CD4-positive, alpha-beta memory T cell (primary cell): ENCODE data around the gene FLYWCH1. TPM values are rescaled to one million over a fixed set of nuclear protein-coding genes. Genes with fewer than 3 reads are reported as not detected.

Experiments used
- CTCF ChIA-PET: fragments of 350-600 bp; sonication (Branson Sonifier 250); formaldehyde crosslinking; loops from one replicate; lab custom pipeline; 2021; ENCODE audit warnings: inconsistent platforms; ENCODE audit not compliant: partially characterized antibody; lab: Charles Lee
- POLR2A ChIA-PET: fragments of 350-600 bp; sonication (Branson Sonifier 250); formaldehyde crosslinking; loops from one replicate; lab custom pipeline; 2021; ENCODE audit not compliant: partially characterized antibody; lab: Charles Lee
- DNase-seq, 5 donors: peaks; one replicate each; pipeline versions ENCODE4 v3.0.0 to v3.0.0-alpha.2; 2020 to 2022; ENCODE audit warnings: mixed read lengths in 1 of 5
- H3K27ac ChIP-seq: one replicate; pipeline ENCODE4 v1.7.0; 2013; ENCODE audit warnings: low read depth, low read length
- H3K27me3 ChIP-seq: 2 replicates; pipeline ENCODE4 v1.7.0; 2013; ENCODE audit warnings: mild to moderate bottlenecking, low read length, moderate library complexity; ENCODE audit not compliant: insufficient read depth
- H3K36me3 ChIP-seq: 2 replicates; pipeline ENCODE4 v1.7.0; 2013; ENCODE audit warnings: mild to moderate bottlenecking, low read length, moderate library complexity; ENCODE audit not compliant: insufficient read depth
- H3K4me1 ChIP-seq: 2 replicates; pipeline ENCODE4 v1.7.0; 2013; ENCODE audit warnings: mild to moderate bottlenecking, low read length, moderate library complexity; ENCODE audit not compliant: insufficient read depth
- H3K4me3 ChIP-seq, 2 donors: one replicate each; pipeline ENCODE4 v1.7.0; 2013; ENCODE audit warnings: low read length in 2 of 2, mild to moderate bottlenecking in 1 of 2
- H3K9me3 ChIP-seq, 2 donors: one replicate each; pipeline ENCODE4 v1.7.0; 2013; ENCODE audit warnings: low read length in 2 of 2, control low read depth in 1 of 2; ENCODE audit not compliant: control insufficient read depth in 1 of 2
- H3K27ac Mint-ChIP-seq, 7 donors: one replicate each; pipeline ENCODE4 v1.8.0; 2020 to 2021; ENCODE audit warnings: mixed read lengths in 7 of 7, mild to moderate bottlenecking in 6 of 7, inconsistent platforms in 3 of 7, moderate library complexity in 3 of 7
- H3K27me3 Mint-ChIP-seq, 2 donors: one replicate each; pipeline ENCODE4 v1.8.0; 2020 to 2021; ENCODE audit warnings: mixed read lengths in 2 of 2
- H3K36me3 Mint-ChIP-seq, 2 donors: one replicate each; pipeline ENCODE4 v1.8.0; 2020 to 2021; ENCODE audit warnings: mixed read lengths in 2 of 2, inconsistent platforms in 1 of 2, mild to moderate bottlenecking in 1 of 2
- H3K4me1 Mint-ChIP-seq, 4 donors: one replicate each; pipeline ENCODE4 v1.8.0; 2020 to 2021; ENCODE audit warnings: mixed read lengths in 4 of 4, mild to moderate bottlenecking in 1 of 4
- H3K4me3 Mint-ChIP-seq, 8 donors: one replicate each; pipeline ENCODE4 v1.8.0; 2020 to 2021; ENCODE audit warnings: mixed read lengths in 8 of 8, mild to moderate bottlenecking in 7 of 8, moderate library complexity in 6 of 8, inconsistent platforms in 3 of 8
- H3K9me3 Mint-ChIP-seq, 8 donors: one replicate each; pipeline ENCODE4 v1.8.0; 2020 to 2021; ENCODE audit warnings: mixed read lengths in 8 of 8, mild to moderate bottlenecking in 5 of 8, inconsistent platforms in 3 of 8, moderate library complexity in 1 of 8
- intact Hi-C: fragments of 100-400 bp; cut with micrococcal nuclease; formaldehyde crosslinking; loops from one replicate; pipeline ENCODE4 v1.15.1; 2023
- polyA plus RNA-seq, 2 donors: library from polyadenylated mRNA; unstranded; fragments of 300-500 nt; fragmentation: Illumina TruSeq; gene quantifications; one replicate each; pipeline ENCODE4 v1.2.3, GENCODE V29; 2021
- total RNA-seq, 2 experiments: library from RNA; stranded (reverse); gene quantifications; one replicate each; pipeline ENCODE4 v1.2.3, GENCODE V29; 2021

FLYWCH1 gene
- total and polyA plus RNA-seq, 4 experiments from 2014 or later, result 7.1 to 123 (median 71.3) TPM

- Histone ChIP-seq H3K4me1 (peaks cover 16% of the 10 kb centered on the region), H3K36me3 (no peaks in the 10 kb centered on the region), H3K27me3 (no peaks in the 10 kb centered on the region), H3K27ac (no peak overlapping the region), H3K9me3 (no peaks in the 10 kb centered on the region), H3K4me3 (no peak overlapping the region)
- peak overlapping the region in 3 of 7 donors; percentile 58 to 69 (median 68) for H3K27ac Mint-ChIP-seq
- intact Hi-C loops, result no loop called here
- no peak for DNase-seq
- ChIA-PET POLR2A (interaction anchor here (5.4 kb wide), 1 partner anchor 14 kb away, joined by 49 read pairs; the partner anchor contains the start of genes KREMEN2 and PAQR4), CTCF (interaction anchor here (0.9 to 1.2 kb wide), 3 partner anchors 20 to 96 kb away, joined by 3 to 4 read pairs (median 3); partner anchors contain the start of gene FLYWCH1)
- H3K27me3 Mint-ChIP-seq, result peaks cover 2% of the 10 kb centered on the region in 2 donors
- H3K4me1 Mint-ChIP-seq, result peaks cover 0 to 14% (median 6%) of the 10 kb centered on the region in 4 donors
- peak overlapping the region; percentile 79 to 87 (median 84) for H3K4me3 Mint-ChIP-seq
- no peaks in the 10 kb centered on the region for H3K9me3 Mint-ChIP-seq
- H3K36me3 Mint-ChIP-seq, result peaks cover 0 to 1% of the 10 kb centered on the region in 2 donors
Measured at GRCh38 chr16:2981899-2982250, 70.1 kb downstream of the FLYWCH1 start.

- H3K27me3 Mint-ChIP-seq, result peaks cover 0 to 2% of the 10 kb centered on the region in 2 donors
- Histone ChIP-seq H3K4me3 (no peak overlapping the region), H3K27me3 (no peaks in the 10 kb centered on the region), H3K27ac (no peak overlapping the region), H3K36me3 (no peaks in the 10 kb centered on the region), H3K4me1 (peaks cover 16% of the 10 kb centered on the region), H3K9me3 (no peaks in the 10 kb centered on the region)
- CTCF ChIA-PET, result interaction anchor here (0.7 to 1.4 kb wide), 7 partner anchors 17 to 302 kb away, joined by 3 read pairs; partner anchors contain the start of gene FLYWCH1
- intact Hi-C loops, result no loop called here
- no peak for DNase-seq
- peaks cover 0 to 14% (median 6%) of the 10 kb centered on the region in 4 donors for H3K4me1 Mint-ChIP-seq
- peaks cover 0 to 1% of the 10 kb centered on the region in 2 donors for H3K36me3 Mint-ChIP-seq
- POLR2A ChIA-PET, result interaction anchor here (5.4 kb wide), 1 partner anchor 15 kb away, joined by 49 read pairs; the partner anchor contains the start of genes KREMEN2 and PAQR4
- H3K9me3 Mint-ChIP-seq, result no peaks in the 10 kb centered on the region
- peak overlapping the region in 1 of 8 donors; percentile 27 for H3K4me3 Mint-ChIP-seq
- H3K27ac Mint-ChIP-seq, result peak overlapping the region in 2 of 7 donors; percentile 12 to 58
Measured at GRCh38 chr16:2982402-2982801, 70.7 kb downstream of the FLYWCH1 start.

DNA sequence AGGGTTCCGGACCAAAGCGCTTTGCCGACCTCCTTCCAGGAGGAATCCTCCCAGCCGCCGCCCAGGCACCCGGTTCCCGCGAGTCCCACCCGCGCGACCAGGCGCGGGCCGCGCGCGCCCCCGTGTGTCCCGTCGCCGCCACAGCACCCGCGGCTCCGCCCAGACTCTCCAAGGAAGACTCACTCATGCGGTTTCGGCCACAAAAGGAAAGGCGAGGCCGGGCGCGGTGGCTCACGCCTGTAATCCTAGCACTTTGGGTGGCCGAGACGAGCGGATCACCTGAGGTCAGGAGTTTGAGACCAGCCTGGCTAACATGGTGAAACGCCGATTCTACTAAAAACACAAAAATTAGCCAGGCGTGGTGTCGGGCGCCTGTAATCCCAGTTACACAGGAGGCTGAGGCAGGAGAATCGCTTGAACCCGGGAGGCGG is 72.0 kb downstream of the FLYWCH1 start:
- Mint-ChIP-seq H3K4me1 (peaks cover 0 to 14% (median 6%) of the 10 kb centered on the region in 4 donors), H3K9me3 (no peaks in the 10 kb centered on the region), H3K27me3 (no peaks in the 10 kb centered on the region), H3K36me3 (peaks cover 0 to 1% of the 10 kb centered on the region in 2 donors), H3K27ac (no peak overlapping the region), H3K4me3 (peak overlapping the region in 2 of 8 donors; percentile 20 to 51)
- H3K4me1 ChIP-seq, result peaks cover 16% of the 10 kb centered on the region
- CTCF ChIA-PET, result interaction anchor here (1.0 to 1.4 kb wide), 2 partner anchors 22 to 45 kb away, joined by 3 read pairs; no protein-coding TSS in a partner anchor
- intact Hi-C loops, result loop anchor here (1.0 kb wide), 1 partner anchor 22 kb away; no protein-coding TSS in a partner anchor
- no peak overlapping the region for H3K4me3 ChIP-seq
- peak in 3 of 5 donors; percentile 48 to 55 (median 48) for DNase-seq
- no peaks in the 10 kb centered on the region for H3K27me3 ChIP-seq
- H3K9me3 ChIP-seq, result no peaks in the 10 kb centered on the region
- POLR2A ChIA-PET, result interaction anchor here (5.4 kb wide), 1 partner anchor 16 kb away, joined by 49 read pairs; the partner anchor contains the start of genes KREMEN2 and PAQR4
- no peak overlapping the region for H3K27ac ChIP-seq
- no peaks in the 10 kb centered on the region for H3K36me3 ChIP-seq

DNA sequence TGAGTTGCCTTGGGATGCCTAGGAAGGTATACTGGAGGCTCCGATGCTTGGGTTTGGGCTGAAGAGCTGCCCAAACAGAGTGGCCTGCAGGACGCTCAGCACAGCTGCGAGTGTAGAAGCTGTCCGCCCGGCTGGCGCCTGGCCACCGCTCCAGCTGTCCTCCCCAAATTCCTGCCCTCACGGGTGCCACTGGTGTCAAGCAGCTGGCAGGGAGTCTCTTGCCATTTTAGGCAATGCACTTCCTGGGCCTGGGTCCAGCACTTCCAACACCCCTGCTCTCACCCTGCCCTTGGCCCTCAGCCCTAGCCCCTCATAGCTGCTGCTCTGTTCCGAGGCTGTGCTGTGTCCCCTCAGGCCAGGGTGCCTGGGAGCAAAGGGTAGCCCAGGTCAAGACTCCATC is 73.7 kb downstream of the FLYWCH1 start:
- POLR2A ChIA-PET, result no interaction called here

GRCh38 chr16:2985893-2986355 is 74.2 kb downstream of the FLYWCH1 start:
- Mint-ChIP-seq H3K9me3 (no peaks in the 10 kb centered on the region), H3K27ac (no peak overlapping the region), H3K4me1 (peaks cover 0 to 14% (median 6%) of the 10 kb centered on the region in 4 donors), H3K36me3 (peaks cover 0 to 1% of the 10 kb centered on the region in 2 donors), H3K27me3 (no peaks in the 10 kb centered on the region), H3K4me3 (no peak overlapping the region)
- intact Hi-C loops, result no loop called here
- H3K36me3 ChIP-seq, result no peaks in the 10 kb centered on the region
- ChIA-PET CTCF (interaction anchor here (1.3 kb wide), 1 partner anchor 42 kb away, joined by 5 read pairs; no protein-coding TSS in a partner anchor), POLR2A (no interaction called here)
- H3K4me3 ChIP-seq, result no peak overlapping the region
- H3K27me3 ChIP-seq, result no peaks in the 10 kb centered on the region
- no peak for DNase-seq
- peaks cover 6% of the 10 kb centered on the region for H3K4me1 ChIP-seq
- no peak overlapping the region for H3K27ac ChIP-seq
- no peaks in the 10 kb centered on the region for H3K9me3 ChIP-seq

More for the DNA sequence above, 73.7 kb downstream of the FLYWCH1 start:
- H3K4me1 Mint-ChIP-seq, result peaks cover 0 to 14% (median 6%) of the 10 kb centered on the region in 4 donors
- H3K36me3 Mint-ChIP-seq, result peaks cover 0 to 1% of the 10 kb centered on the region in 2 donors
- no peak overlapping the region for H3K4me3 Mint-ChIP-seq
- H3K27ac Mint-ChIP-seq, result no peak overlapping the region
- Histone ChIP-seq H3K9me3 (no peaks in the 10 kb centered on the region), H3K4me3 (no peak overlapping the region), H3K36me3 (no peaks in the 10 kb centered on the region), H3K4me1 (peaks cover 8% of the 10 kb centered on the region), H3K27me3 (no peaks in the 10 kb centered on the region), H3K27ac (no peak overlapping the region)
- no peaks in the 10 kb centered on the region for H3K27me3 Mint-ChIP-seq
- intact Hi-C loops, result no loop called here
- DNase-seq, result no peak
- CTCF ChIA-PET, result interaction anchor here (1.3 kb wide), 1 partner anchor 42 kb away, joined by 5 read pairs; no protein-coding TSS in a partner anchor
- H3K9me3 Mint-ChIP-seq, result no peaks in the 10 kb centered on the region

DNA sequence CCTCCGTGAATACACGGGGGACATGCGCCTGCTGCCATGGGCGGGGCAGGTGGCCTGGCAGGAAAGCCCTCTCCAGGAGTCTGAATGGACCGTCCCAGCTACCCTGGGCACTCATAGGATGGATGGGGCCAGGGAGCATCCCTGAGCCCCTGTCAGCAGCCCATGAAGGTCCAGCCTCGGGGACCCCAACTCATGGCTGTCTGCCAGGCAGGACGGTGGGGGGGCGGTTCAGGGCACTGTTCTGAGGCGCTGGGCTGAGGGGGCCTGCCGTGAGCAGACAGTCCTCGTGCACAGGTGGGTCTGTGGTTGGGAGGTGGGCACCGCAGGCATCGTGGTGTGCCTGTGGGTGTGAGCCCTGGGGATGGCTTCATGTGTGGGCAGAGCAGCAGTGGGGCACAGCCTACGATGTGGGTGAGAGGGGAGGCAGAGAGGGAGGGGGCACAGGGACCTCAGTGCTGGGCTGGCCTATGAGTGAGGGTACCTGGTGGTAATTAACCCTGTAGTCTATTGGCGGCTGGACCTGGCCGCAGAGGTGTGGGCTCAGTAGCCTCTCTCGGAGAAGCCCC is 75.0 kb downstream of the FLYWCH1 start:
- H3K4me1 ChIP-seq, result peaks cover 5% of the 10 kb centered on the region
- no peak overlapping the region for H3K4me3 ChIP-seq
- Mint-ChIP-seq H3K9me3 (no peaks in the 10 kb centered on the region), H3K36me3 (peaks cover 0 to under 1% of the 10 kb centered on the region in 2 donors), H3K27me3 (no peaks in the 10 kb centered on the region), H3K4me1 (peaks cover 0 to 8% (median 4%) of the 10 kb centered on the region in 4 donors), H3K27ac (no peak overlapping the region), H3K4me3 (no peak overlapping the region)
- no peak overlapping the region for H3K27ac ChIP-seq
- no peaks in the 10 kb centered on the region for H3K9me3 ChIP-seq
- no peaks in the 10 kb centered on the region for H3K27me3 ChIP-seq
- no peak for DNase-seq
- no peaks in the 10 kb centered on the region for H3K36me3 ChIP-seq
- CTCF ChIA-PET, result no interaction called here
- intact Hi-C loops, result no loop called here
- POLR2A ChIA-PET, result no interaction called here

GRCh38 chr16:2987286-2987685 is 75.6 kb downstream of the FLYWCH1 start:
- ChIA-PET POLR2A (no interaction called here), CTCF (no interaction called here)
- intact Hi-C loops, result no loop called here
- no peak overlapping the region for H3K27ac Mint-ChIP-seq
- Histone ChIP-seq H3K36me3 (no peaks in the 10 kb centered on the region), H3K9me3 (no peaks in the 10 kb centered on the region), H3K27ac (no peak overlapping the region), H3K4me1 (peaks cover 5% of the 10 kb centered on the region), H3K4me3 (no peak overlapping the region), H3K27me3 (no peaks in the 10 kb centered on the region)
- H3K9me3 Mint-ChIP-seq, result no peaks in the 10 kb centered on the region
- no peak for DNase-seq
- H3K4me1 Mint-ChIP-seq, result peaks cover 0 to 6% (median 2%) of the 10 kb centered on the region in 4 donors
- H3K27me3 Mint-ChIP-seq, result peaks cover 0 to 2% of the 10 kb centered on the region in 2 donors
- H3K4me3 Mint-ChIP-seq, result no peak overlapping the region
- no peaks in the 10 kb centered on the region for H3K36me3 Mint-ChIP-seq
